Lower lobe of right lung (tissue), 2 donors: ENCODE data around the gene PGM3. TPM values are rescaled to one million over a fixed set of nuclear protein-coding genes. Genes with fewer than 3 reads are reported as not detected.

ENCODE experiments used
- ATAC-seq, 2 donors: fragments of 200-7000 bp; cut with Tn5 transposase; one replicate each; pipeline ENCODE4 v1.9.1; 2020 to 2022; ENCODE audit warnings: mild to moderate bottlenecking in 2 of 2, moderate library complexity in 2 of 2
- DNase-seq: peaks from one replicate; pipeline ENCODE4 v3.0.0-alpha.2; 2020
- H3K27ac ChIP-seq: fragments of 200-600 bp; one replicate; pipeline ENCODE4 v1.8.0; 2022
- H3K27me3 ChIP-seq: fragments of 200-600 bp; one replicate; pipeline ENCODE4 v1.8.0; 2022; ENCODE audit warnings: low read depth
- H3K36me3 ChIP-seq: fragments of 200-600 bp; one replicate; pipeline ENCODE4 v1.8.0; 2022; ENCODE audit warnings: mild to moderate bottlenecking
- H3K4me1 ChIP-seq: fragments of 200-600 bp; one replicate; pipeline ENCODE4 v1.8.0; 2022
- H3K4me3 ChIP-seq: fragments of 200-600 bp; one replicate; pipeline ENCODE4 v1.8.0; 2022; ENCODE audit warnings: mild to moderate bottlenecking
- H3K9me3 ChIP-seq: fragments of 200-600 bp; one replicate; pipeline ENCODE4 v1.8.0; 2022
- CTCF ChIP-seq: fragments of 200-600 bp; IDR thresholded peaks from one replicate; pipeline ENCODE4 v1.8.0; 2022; ENCODE audit warnings: antibody characterized with exemption, mild to moderate bottlenecking
- intact Hi-C: fragments of 100-400 bp; cut with DNase I; formaldehyde crosslinking; loops from one replicate; pipeline ENCODE4 v1.11.0; 2022
- total RNA-seq: library from RNA; stranded (reverse); fragmentation: NEBNext Ultra II Directional; extraction: Animal tissue kit (Norgen Biotek cat#: 25700); gene quantifications from one replicate; pipeline ENCODE4 v1.2.1, GENCODE V29; 2021
- donor health status: DM: no; HTN: yes; CAD: no; lungs with severe emphysema.

Gene PGM3
- total RNA-seq, 1 donor from 2014 or later: 34.9 TPM

- H3K4me3 ChIP-seq: no peak overlapping the region
- TF ChIP-seq CTCF: no peak
- peaks cover 100% of the 10 kb centered on the region for H3K36me3 ChIP-seq
- DNase-seq: no peak
- no peaks in the 10 kb centered on the region for H3K27me3 ChIP-seq
- H3K4me1 ChIP-seq: no peaks in the 10 kb centered on the region
- ATAC-seq: no peak
- intact Hi-C loops: no loop called here
- no peak overlapping the region for H3K27ac ChIP-seq
- no peaks in the 10 kb centered on the region for H3K9me3 ChIP-seq
Observed at GRCh38 chr6:83167726-83168278, 25.3 kb downstream of the PGM3 start.

GRCh38 chr6:83160167-83160566, 32.9 kb downstream of the PGM3 start:
- peaks cover 87% of the 10 kb centered on the region for H3K36me3 ChIP-seq
- H3K4me1 ChIP-seq: no peaks in the 10 kb centered on the region
- ATAC-seq: no peak
- DNase-seq: no peak
- H3K9me3 ChIP-seq: no peaks in the 10 kb centered on the region
- intact Hi-C loops: no loop called here
- no peak overlapping the region for H3K27ac ChIP-seq
- TF ChIP-seq CTCF: no peak
- H3K4me3 ChIP-seq: no peak overlapping the region
- no peaks in the 10 kb centered on the region for H3K27me3 ChIP-seq

GRCh38 chr6:83155794-83156193, 37.3 kb downstream of the PGM3 start:
- ATAC-seq (no peak), DNase-seq (no peak)
- TF ChIP-seq CTCF: no peak
- Histone ChIP-seq H3K36me3 (peaks cover 93% of the 10 kb centered on the region), H3K9me3 (no peaks in the 10 kb centered on the region), H3K27ac (no peak overlapping the region), H3K27me3 (no peaks in the 10 kb centered on the region), H3K4me1 (no peaks in the 10 kb centered on the region), H3K4me3 (no peak overlapping the region)
- intact Hi-C loops: no loop called here

GRCh38 chr6:83153883-83154521, 39.1 kb downstream of the PGM3 start:
- Histone ChIP-seq H3K27ac (no peak overlapping the region), H3K4me1 (no peaks in the 10 kb centered on the region), H3K27me3 (no peaks in the 10 kb centered on the region), H3K9me3 (no peaks in the 10 kb centered on the region), H3K4me3 (no peak overlapping the region), H3K36me3 (peaks cover 81% of the 10 kb centered on the region)
- intact Hi-C loops: no loop called here
- TF ChIP-seq CTCF: no peak
- ATAC-seq (no peak), DNase-seq (no peak)

GRCh38 chr6:83152913-83153312, 40.2 kb downstream of the PGM3 start:
- intact Hi-C loops: no loop called here
- Histone ChIP-seq H3K36me3 (peaks cover 78% of the 10 kb centered on the region), H3K27me3 (no peaks in the 10 kb centered on the region), H3K9me3 (no peaks in the 10 kb centered on the region), H3K4me3 (no peak overlapping the region), H3K4me1 (no peaks in the 10 kb centered on the region), H3K27ac (no peak overlapping the region)
- ATAC-seq (no peak), DNase-seq (no peak)
- TF ChIP-seq CTCF: no peak
